Hepatocyte (in vitro differentiated cells): ENCODE data around the gene SLC39A11.

Source experiments
- EZH2 ChIP-seq: fragments of 200-600 bp; sonication (generic); IDR thresholded peaks from 2 replicates; pipeline ENCODE4 v1.6.1; 2016; ENCODE audit warnings: antibody characterized with exemption, mild to moderate bottlenecking, borderline replicate concordance
- TF ChIP-seq, protein P1 (sequence below): fragments of 200-600 bp; sonication (generic); IDR thresholded peaks from 2 replicates; pipeline ENCODE4 v1.5.1; 2016; ENCODE audit warnings: antibody characterized with exemption, mild to moderate bottlenecking; ENCODE audit not compliant: poor library complexity

DNA sequence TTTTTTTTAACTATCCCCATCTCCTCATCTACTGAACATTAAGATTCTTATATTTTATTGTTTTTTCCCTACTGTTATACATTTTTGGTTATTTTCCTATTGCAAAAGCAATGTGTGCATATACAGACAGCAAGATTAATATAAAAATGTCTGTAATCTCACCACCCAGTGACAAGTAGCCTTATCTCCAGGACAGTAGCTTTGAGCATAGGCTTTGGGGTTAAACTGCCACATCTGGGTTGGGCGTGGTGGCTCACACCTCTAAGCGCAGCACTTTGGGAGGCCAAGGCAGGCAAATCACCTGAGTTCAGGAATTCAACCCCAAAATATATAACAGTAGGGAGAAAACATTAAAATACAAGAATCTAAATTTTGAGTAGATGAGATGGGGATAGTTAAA is 44.9 kb upstream of the SLC39A11 start:
- TF ChIP-seq, protein P1, sequence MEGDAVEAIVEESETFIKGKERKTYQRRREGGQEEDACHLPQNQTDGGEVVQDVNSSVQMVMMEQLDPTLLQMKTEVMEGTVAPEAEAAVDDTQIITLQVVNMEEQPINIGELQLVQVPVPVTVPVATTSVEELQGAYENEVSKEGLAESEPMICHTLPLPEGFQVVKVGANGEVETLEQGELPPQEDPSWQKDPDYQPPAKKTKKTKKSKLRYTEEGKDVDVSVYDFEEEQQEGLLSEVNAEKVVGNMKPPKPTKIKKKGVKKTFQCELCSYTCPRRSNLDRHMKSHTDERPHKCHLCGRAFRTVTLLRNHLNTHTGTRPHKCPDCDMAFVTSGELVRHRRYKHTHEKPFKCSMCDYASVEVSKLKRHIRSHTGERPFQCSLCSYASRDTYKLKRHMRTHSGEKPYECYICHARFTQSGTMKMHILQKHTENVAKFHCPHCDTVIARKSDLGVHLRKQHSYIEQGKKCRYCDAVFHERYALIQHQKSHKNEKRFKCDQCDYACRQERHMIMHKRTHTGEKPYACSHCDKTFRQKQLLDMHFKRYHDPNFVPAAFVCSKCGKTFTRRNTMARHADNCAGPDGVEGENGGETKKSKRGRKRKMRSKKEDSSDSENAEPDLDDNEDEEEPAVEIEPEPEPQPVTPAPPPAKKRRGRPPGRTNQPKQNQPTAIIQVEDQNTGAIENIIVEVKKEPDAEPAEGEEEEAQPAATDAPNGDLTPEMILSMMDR = no peak
- no peak for TF ChIP-seq EZH2
